ENCODE data around the gene QKI.

QKI gene

DNA sequence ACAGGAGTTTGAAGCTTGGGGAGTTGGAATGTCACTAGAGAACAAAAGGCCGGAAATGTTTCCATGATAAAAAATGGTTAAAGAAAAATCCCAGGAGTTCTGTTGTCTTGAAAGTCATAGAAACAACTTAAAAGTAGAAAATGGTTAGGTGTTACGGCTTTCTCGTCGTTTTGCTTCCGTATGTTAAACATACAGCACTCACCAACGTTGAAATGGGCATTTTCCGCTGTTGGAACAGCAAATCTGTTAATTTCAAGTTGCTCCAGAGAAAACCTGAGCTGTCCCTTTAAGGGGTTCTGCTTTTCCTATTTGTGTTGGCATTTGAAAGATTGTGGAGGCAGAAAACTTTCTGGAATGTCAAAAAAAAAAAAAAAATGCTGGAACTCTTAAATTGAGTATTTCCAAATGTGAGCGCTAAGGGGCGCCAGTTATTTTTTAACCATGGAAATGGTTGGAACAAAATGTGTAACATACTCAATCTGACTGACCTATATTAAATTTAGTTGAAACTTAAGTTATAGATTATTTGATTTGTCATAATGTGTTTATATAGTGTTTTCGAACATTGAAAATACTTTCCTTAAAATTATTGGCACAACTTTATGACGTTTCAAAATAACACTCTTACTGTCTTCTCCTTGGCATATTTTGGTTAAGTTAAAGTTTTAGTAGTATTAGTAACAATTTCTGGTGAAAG, 2.2 kb downstream of the QKI start:
- Histone ChIP-seq H3K4me3 (IDR thresholded peaks at IDR 0.05; ENCODE audit: insufficient read depth, low read depth, low read length) (no peak overlapping the region), H3K9ac (peak overlapping the region; percentile 83), H4K20me1 (ENCODE audit: insufficient read depth) (peaks cover 34% of the 10 kb centered on the region), H3K79me2 (ENCODE audit: insufficient read depth, low read depth) (peaks cover 63% of the 10 kb centered on the region), H2AFZ (ENCODE audit: low read depth) (no peak overlapping the region), H3K27ac (peak overlapping the region; percentile 83), H3K4me2 (peak overlapping the region; percentile 61), H3K27me3 (ENCODE audit: insufficient read depth, low read depth) (no peaks in the 10 kb centered on the region), H3K36me3 (ENCODE audit: insufficient read depth) (no peaks in the 10 kb centered on the region), H3K4me1 (ENCODE audit: low read depth, poor library complexity, severe bottlenecking) (peaks cover 51% of the 10 kb centered on the region)
- TF ChIP-seq, protein P1, sequence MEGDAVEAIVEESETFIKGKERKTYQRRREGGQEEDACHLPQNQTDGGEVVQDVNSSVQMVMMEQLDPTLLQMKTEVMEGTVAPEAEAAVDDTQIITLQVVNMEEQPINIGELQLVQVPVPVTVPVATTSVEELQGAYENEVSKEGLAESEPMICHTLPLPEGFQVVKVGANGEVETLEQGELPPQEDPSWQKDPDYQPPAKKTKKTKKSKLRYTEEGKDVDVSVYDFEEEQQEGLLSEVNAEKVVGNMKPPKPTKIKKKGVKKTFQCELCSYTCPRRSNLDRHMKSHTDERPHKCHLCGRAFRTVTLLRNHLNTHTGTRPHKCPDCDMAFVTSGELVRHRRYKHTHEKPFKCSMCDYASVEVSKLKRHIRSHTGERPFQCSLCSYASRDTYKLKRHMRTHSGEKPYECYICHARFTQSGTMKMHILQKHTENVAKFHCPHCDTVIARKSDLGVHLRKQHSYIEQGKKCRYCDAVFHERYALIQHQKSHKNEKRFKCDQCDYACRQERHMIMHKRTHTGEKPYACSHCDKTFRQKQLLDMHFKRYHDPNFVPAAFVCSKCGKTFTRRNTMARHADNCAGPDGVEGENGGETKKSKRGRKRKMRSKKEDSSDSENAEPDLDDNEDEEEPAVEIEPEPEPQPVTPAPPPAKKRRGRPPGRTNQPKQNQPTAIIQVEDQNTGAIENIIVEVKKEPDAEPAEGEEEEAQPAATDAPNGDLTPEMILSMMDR (conservative IDR thresholded peaks at IDR 0.05; ENCODE audit: low read depth, low read length) = peak; percentile 73

DNA sequence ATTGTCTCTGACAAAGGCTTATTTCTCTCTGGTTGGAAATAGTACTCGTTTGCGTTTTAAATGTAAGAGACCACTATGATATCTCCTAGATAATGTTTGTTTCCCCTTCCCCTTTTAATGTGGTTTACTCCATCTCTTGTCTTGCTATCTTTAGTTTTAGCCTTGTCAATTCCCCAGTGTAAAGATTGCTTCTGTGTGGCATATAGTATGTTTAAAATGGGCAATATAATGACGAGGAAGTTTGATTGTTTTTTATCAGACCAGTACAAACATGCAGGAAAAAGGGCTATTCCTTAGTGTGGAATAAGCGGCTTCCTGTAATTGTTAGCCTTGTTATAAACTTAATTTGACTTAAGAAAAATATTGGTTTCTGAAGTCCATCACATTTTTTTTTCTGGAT, 3.1 kb downstream of the QKI start:
- TF ChIP-seq, protein P1 (conservative IDR thresholded peaks at IDR 0.05; ENCODE audit: low read depth, low read length) = no peak
- Histone ChIP-seq H3K27ac (no peak overlapping the region), H3K4me1 (ENCODE audit: low read depth, poor library complexity, severe bottlenecking) (peaks cover 42% of the 10 kb centered on the region), H3K4me3 (IDR thresholded peaks at IDR 0.05; ENCODE audit: insufficient read depth, low read depth, low read length) (no peak overlapping the region), H2AFZ (ENCODE audit: low read depth) (no peak overlapping the region), H3K9ac (0 out of 2 replicates have a peak overlapping the region, but pooled peaks have one; percentile 83), H3K79me2 (ENCODE audit: insufficient read depth, low read depth) (peaks cover 72% of the 10 kb centered on the region), H4K20me1 (ENCODE audit: insufficient read depth) (peaks cover 34% of the 10 kb centered on the region), H3K27me3 (ENCODE audit: insufficient read depth, low read depth) (no peaks in the 10 kb centered on the region), H3K4me2 (peak overlapping the region; percentile 61), H3K36me3 (ENCODE audit: insufficient read depth) (no peaks in the 10 kb centered on the region)

DNA sequence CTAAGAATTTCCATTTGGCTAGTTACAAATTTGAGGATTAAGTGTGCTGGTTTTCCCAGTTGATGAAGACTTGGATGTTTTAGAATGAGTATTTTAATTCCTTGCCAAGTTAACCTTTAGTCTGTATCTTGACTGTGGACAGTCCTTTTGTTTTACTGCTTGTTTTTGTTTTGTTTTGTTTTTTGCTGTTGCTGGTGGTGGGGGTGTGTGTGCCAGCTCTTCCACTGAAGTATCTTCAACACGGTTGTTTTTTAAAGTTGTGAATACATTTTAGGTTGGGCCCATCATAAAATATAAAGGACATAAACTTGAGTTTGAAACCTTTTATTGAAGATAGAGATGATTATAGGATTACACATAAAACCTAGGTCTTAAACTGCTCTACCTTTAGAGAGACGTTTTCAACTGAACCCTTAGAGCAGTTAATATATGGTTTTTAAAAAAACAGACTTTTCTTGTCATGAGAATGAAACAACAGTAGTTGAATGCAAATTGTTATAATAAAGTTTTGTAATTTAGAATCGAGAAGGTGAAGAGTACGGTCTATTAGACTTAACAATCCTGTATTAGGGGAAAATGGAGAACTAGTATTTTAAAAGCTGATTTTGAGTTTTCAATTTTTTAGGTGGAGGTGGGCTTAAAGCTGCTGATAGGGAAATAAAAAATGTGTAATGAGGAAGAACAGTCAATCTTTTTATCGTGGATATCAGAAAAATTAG, 4.0 kb downstream of the QKI start:
- Histone ChIP-seq H2AFZ (ENCODE audit: low read depth) (no peak overlapping the region), H3K4me2 (peak overlapping the region; percentile 54; the same call in 1 of the 2 replicates), H3K4me1 (ENCODE audit: low read depth, poor library complexity, severe bottlenecking) (peaks cover 40% of the 10 kb centered on the region), H3K79me2 (ENCODE audit: insufficient read depth, low read depth) (peaks cover 81% of the 10 kb centered on the region), H3K9ac (no peak overlapping the region), H3K27ac (no peak overlapping the region), H3K36me3 (ENCODE audit: insufficient read depth) (no peaks in the 10 kb centered on the region), H3K27me3 (ENCODE audit: insufficient read depth, low read depth) (no peaks in the 10 kb centered on the region), H4K20me1 (ENCODE audit: insufficient read depth) (peaks cover 38% of the 10 kb centered on the region), H3K4me3 (IDR thresholded peaks at IDR 0.05; ENCODE audit: insufficient read depth, low read depth, low read length) (no peak overlapping the region)
- TF ChIP-seq, protein P1 (conservative IDR thresholded peaks at IDR 0.05; ENCODE audit: low read depth, low read length) = no peak

DNA sequence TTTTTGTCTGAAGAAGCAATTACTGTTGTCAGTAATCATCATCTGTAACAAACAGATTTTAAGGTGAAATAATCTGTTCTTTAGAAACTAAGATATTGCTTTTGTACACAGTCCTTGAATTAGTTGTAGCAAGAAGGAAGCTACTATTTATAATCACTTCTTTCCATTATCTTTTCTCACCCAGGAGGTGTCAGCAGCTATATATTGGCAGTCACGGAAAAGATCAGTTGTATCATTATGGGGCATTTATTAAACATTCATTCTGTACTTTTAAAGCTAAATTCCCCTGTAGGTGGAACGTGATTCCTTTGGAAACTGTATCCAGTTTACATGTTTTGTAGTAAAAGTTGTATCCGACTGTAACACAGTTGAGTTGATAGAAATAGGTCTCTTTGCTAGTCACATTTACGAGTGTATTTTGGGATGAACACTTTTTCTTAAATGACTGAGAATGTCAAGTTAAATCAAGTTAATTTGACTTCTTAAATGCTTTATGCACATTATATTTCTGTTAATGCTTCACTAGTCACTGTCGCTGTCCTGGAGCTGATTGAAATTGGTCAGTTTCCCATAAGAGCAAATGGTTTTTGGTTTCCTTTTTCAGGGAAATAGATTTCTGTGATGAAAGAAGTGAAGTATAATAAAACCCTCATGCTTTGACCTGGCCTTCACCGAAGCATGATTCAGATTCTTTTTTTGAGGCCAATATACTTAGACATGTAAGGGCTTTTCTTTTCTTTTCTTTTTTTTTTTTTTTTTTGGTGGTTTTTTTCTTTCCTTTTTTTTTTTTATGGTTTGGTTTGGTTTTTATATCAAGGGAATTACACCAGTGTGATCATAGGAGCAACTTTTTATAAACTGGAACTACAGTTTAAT, 5.1 kb downstream of the QKI start:
- Histone ChIP-seq H3K4me1 (ENCODE audit: low read depth, poor library complexity, severe bottlenecking) (peaks cover 40% of the 10 kb centered on the region), H3K4me3 (IDR thresholded peaks at IDR 0.05; ENCODE audit: insufficient read depth, low read depth, low read length) (no peak overlapping the region), H3K27ac (no peak overlapping the region), H3K79me2 (ENCODE audit: insufficient read depth, low read depth) (peaks cover 93% of the 10 kb centered on the region), H2AFZ (ENCODE audit: low read depth) (no peak overlapping the region), H3K9ac (no peak overlapping the region), H4K20me1 (ENCODE audit: insufficient read depth) (peaks cover 46% of the 10 kb centered on the region), H3K36me3 (ENCODE audit: insufficient read depth) (no peaks in the 10 kb centered on the region), H3K27me3 (ENCODE audit: insufficient read depth, low read depth) (no peaks in the 10 kb centered on the region), H3K4me2 (peak overlapping the region; percentile 30; the same call in 1 of the 2 replicates)
- TF ChIP-seq, protein P1 (conservative IDR thresholded peaks at IDR 0.05; ENCODE audit: low read depth, low read length) = no peak
